Esophagus muscularis mucosa (tissue), 3 donors: ENCODE data around the gene VAMP7.

ENCODE experiments used
- CTCF ChIP-seq, 3 experiments: fragments of 200-600 bp in 2 of 3; fragments of 450-650 bp in 1 of 3; sonication (generic) in 2 of 3; IDR thresholded peaks; one replicate each; pipeline ENCODE4 v1.5.1; 2017 to 2019; ENCODE audit warnings: antibody characterized with exemption in 3 of 3, mild to moderate bottlenecking in 2 of 3, moderate library complexity in 1 of 3
- POLR2A ChIP-seq: fragments of 450-650 bp; IDR thresholded peaks from one replicate; pipeline ENCODE4 v1.6.1; 2017; ENCODE audit warnings: antibody characterized with exemption, moderate library complexity, mild to moderate bottlenecking, low read depth
- POLR2AphosphoS5 ChIP-seq, 2 donors: sonication (generic); formaldehyde crosslinking; IDR thresholded peaks; one replicate each; pipeline ENCODE4 v1.6.1; 2017; ENCODE audit warnings: antibody characterized with exemption in 2 of 2

DNA sequence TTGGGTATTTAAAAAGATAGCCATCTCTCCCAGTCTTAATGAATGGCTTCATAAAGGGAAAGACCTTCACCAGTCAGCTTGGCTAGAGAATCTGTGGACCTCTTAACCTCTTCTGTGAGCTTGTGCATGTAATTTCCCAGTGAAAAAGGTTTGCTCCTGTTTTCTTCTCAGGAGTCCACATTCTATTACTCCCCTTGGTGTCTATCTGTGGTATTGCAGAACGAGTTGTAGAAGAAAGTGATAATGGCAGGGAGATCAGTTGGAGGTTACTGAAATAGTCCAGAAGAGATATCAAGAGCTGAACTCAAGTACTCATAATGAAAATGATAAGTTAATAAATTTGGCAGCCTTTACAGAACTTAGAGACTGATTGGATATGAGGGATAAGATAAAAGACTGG is 16.5 kb upstream of the VAMP7 start:
- TF ChIP-seq CTCF (IDR thresholded peaks at IDR 0.05) (no peak), POLR2A (no peak), POLR2AphosphoS5 (IDR thresholded peaks at IDR 0.05) (no peak)
